Loucy (cell line): Measurements from ENCODE around the gene ARFIP1.

Source experiments
- H2AFZ ChIP-seq: fragments of 200-600 bp; sonication (generic); 2 replicates; pipeline ENCODE4 v1.6.0; 2016; ENCODE audit warnings: antibody characterized with exemption, mild to moderate bottlenecking, low read length, moderate library complexity
- H3F3A ChIP-seq: fragments of 200-600 bp; 2 replicates; pipeline ENCODE4 v1.6.0; 2016; ENCODE audit warnings: antibody characterized with exemption, low read depth, mild to moderate bottlenecking
- H3K27me3 ChIP-seq: fragments of 200-600 bp; sonication (generic); 2 replicates; pipeline ENCODE4 v1.6.1; 2014; ENCODE audit warnings: low read length, mild to moderate bottlenecking; ENCODE audit not compliant: insufficient read depth, poor library complexity, severe bottlenecking
- H3K36me3 ChIP-seq: fragments of 200-600 bp; sonication (generic); 2 replicates; pipeline ENCODE4 v1.6.1; 2016; ENCODE audit warnings: low read length; ENCODE audit not compliant: insufficient read depth
- H3K4me1 ChIP-seq: fragments of 200-600 bp; sonication (generic); 2 replicates; pipeline ENCODE4 v1.5.1; 2014; ENCODE audit warnings: low read length, mild to moderate bottlenecking; ENCODE audit not compliant: insufficient read depth, poor library complexity, severe bottlenecking
- H3K4me2 ChIP-seq: fragments of 200-600 bp; sonication (generic); 2 replicates; pipeline ENCODE4 v1.6.0; 2014; ENCODE audit warnings: antibody characterized with exemption, low read length, low read depth, mild to moderate bottlenecking; ENCODE audit not compliant: poor library complexity, severe bottlenecking
- H3K4me3 ChIP-seq: fragments of 200-600 bp; sonication (generic); 2 replicates; pipeline ENCODE4 v1.5.1; 2014; ENCODE audit warnings: low read length, mild to moderate bottlenecking, mixed read lengths; ENCODE audit not compliant: poor library complexity, severe bottlenecking
- H3K79me2 ChIP-seq: fragments of 200-600 bp; sonication (generic); 2 replicates; pipeline ENCODE4 v1.6.1; 2014; ENCODE audit warnings: low read length; ENCODE audit not compliant: insufficient read depth
- H3K9ac ChIP-seq: fragments of 200-600 bp; sonication (generic); 2 replicates; pipeline ENCODE4 v1.6.0; 2014; ENCODE audit warnings: mild to moderate bottlenecking, low read depth, low read length, moderate library complexity; ENCODE audit not compliant: poor library complexity, severe bottlenecking
- H3K9me2 ChIP-seq: fragments of 200-600 bp; sonication (generic); replicated peaks from 2 replicates; pipeline ENCODE4 v1.6.1; 2016; ENCODE audit warnings: low read depth, low read length, mixed read lengths
- H3K9me3 ChIP-seq: fragments of 200-600 bp; sonication (generic); 2 replicates; pipeline ENCODE4 v1.6.1; 2014; ENCODE audit warnings: mild to moderate bottlenecking, antibody characterized with exemption, low read length, low read depth; ENCODE audit not compliant: insufficient read depth
- H4K20me1 ChIP-seq: fragments of 200-600 bp; sonication (generic); 2 replicates; pipeline ENCODE4 v1.6.0; 2014; ENCODE audit warnings: antibody characterized with exemption, low read length, mild to moderate bottlenecking; ENCODE audit not compliant: insufficient read depth, poor library complexity, severe bottlenecking
- CTCF ChIP-seq: fragments of 200-600 bp; sonication (generic); conservative IDR thresholded peaks from 2 replicates; pipeline ENCODE4 v1.5.1; 2014; ENCODE audit warnings: mild to moderate bottlenecking, antibody characterized with exemption, low read length
- EZH2phosphoT487 ChIP-seq: fragments of 200-600 bp; IDR thresholded peaks from 2 replicates; pipeline ENCODE4 v1.6.1; 2018; ENCODE audit warnings: antibody characterized with exemption, mild to moderate bottlenecking, moderate library complexity, borderline replicate concordance

ARFIP1 gene

DNA sequence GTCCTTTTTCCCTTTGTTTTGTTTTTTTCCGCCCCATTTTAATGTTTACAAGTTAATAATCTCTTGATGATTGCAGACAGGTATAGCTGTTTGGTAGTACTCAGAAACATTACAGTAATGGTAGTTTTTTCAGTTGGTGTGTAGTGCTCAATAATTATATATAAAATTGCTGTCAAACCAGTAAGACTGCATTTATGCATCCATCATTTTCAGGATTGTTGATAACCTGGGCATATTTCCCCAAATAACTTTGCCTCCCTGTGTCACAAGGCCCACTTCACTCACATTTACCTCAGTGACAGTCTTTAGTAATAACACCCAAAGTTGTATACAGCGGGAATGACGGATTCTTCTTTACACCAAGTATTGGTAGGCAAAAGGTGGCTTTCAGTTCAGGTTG, 16.1 kb downstream of the ARFIP1 start:
- H3K4me1 ChIP-seq: peaks cover 27% of the 10 kb centered on the region
- no peak overlapping the region for H2AFZ ChIP-seq
- H3K36me3 ChIP-seq: no peaks in the 10 kb centered on the region
- no peak overlapping the region for H3K4me2 ChIP-seq
- no peaks in the 10 kb centered on the region for H3K27me3 ChIP-seq
- H3K9me2 ChIP-seq: no peaks in the 10 kb centered on the region
- no peak overlapping the region for H3K4me3 ChIP-seq
- peaks cover 12% of the 10 kb centered on the region for H4K20me1 ChIP-seq
- H3K79me2 ChIP-seq: peaks cover 83% of the 10 kb centered on the region
- no peaks in the 10 kb centered on the region for H3K9me3 ChIP-seq
- H3K9ac ChIP-seq: no peak overlapping the region
- TF ChIP-seq CTCF (no peak), EZH2phosphoT487 (no peak)
- no peaks in the 10 kb centered on the region for H3F3A ChIP-seq

- Histone ChIP-seq H3K9me2 (no peaks in the 10 kb centered on the region), H3K4me1 (peaks cover 70% of the 10 kb centered on the region), H3K36me3 (0 out of 2 replicates have a peak, but pooled peaks cover 2% of the 10 kb centered on the region), H2AFZ (no peak overlapping the region), H3K9me3 (no peaks in the 10 kb centered on the region), H3K4me3 (no peak overlapping the region), H3K79me2 (peaks cover 85% of the 10 kb centered on the region), H3K27me3 (no peaks in the 10 kb centered on the region), H3K9ac (no peak overlapping the region), H4K20me1 (peaks cover 6% of the 10 kb centered on the region), H3K4me2 (no peak overlapping the region), H3F3A (peaks cover 4% of the 10 kb centered on the region; the same call in 1 of the 2 replicates)
- no peak for TF ChIP-seq EZH2phosphoT487
- no peak for TF ChIP-seq CTCF
Measured at GRCh38 chr4:152803541-152803940, 23.8 kb downstream of the ARFIP1 start.

GRCh38 chr4:152805071-152805650, 25.4 kb downstream of the ARFIP1 start:
- Histone ChIP-seq H3K79me2 (peaks cover 84% of the 10 kb centered on the region), H3K4me3 (no peak overlapping the region), H3K9ac (no peak overlapping the region), H3F3A (peaks cover 4% of the 10 kb centered on the region; the same call in 1 of the 2 replicates), H3K9me2 (no peaks in the 10 kb centered on the region), H3K36me3 (peaks cover 2% of the 10 kb centered on the region; the same call in 1 of the 2 replicates), H3K4me2 (peak overlapping the region; percentile 5), H4K20me1 (no peaks in the 10 kb centered on the region), H3K27me3 (no peaks in the 10 kb centered on the region), H3K9me3 (no peaks in the 10 kb centered on the region), H3K4me1 (peaks cover 76% of the 10 kb centered on the region), H2AFZ (no peak overlapping the region)
- TF ChIP-seq CTCF: no peak
- no peak for TF ChIP-seq EZH2phosphoT487
